Mucosa of gallbladder (tissue), 1 donor: ENCODE results near the gene TSHZ2. TPM values are rescaled to one million over a fixed set of nuclear protein-coding genes. Genes with fewer than 3 reads are reported as not detected.

ENCODE experiments used
- DNase-seq: peaks from one replicate; pipeline ENCODE4 v3.0.0-alpha.2; 2020; ENCODE audit warnings: low spot score
- total RNA-seq: library from RNA; stranded (reverse); gene quantifications from one replicate; pipeline ENCODE4 v1.2.1, GENCODE V29; 2021
- donor health status: DM: no; HTN: no; CAD: no.

The TSHZ2 gene
- total RNA-seq, 1 donor from 2014 or later, result 42.9 TPM

DNA sequence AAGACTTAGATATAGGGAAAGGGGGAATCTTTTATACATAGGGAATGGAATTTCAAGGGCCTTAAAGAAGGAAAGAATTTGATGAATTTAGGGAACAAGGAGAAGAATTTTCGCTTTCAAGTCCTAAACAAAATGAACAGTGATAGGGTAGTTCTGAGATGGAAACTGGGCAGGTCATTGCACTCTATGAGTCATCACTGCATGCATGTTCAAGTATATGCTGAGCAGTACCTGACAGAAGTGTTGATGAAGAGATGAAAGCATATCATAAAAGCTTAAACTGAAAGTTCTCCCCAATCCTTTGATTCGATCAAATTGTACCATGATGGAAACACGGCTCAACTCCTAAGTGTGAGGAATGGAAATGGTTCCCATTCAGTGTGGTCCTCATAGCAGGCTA is 271.0 kb downstream of the TSHZ2 start:
- no peak for DNase-seq

GRCh38 chr20:53244711-53245110 is 272.6 kb downstream of the TSHZ2 start:
- no peak for DNase-seq

- no peak for DNase-seq
Measured at GRCh38 chr20:53245574-53245973, 273.4 kb downstream of the TSHZ2 start.

GRCh38 chr20:53247468-53248103 is 275.4 kb downstream of the TSHZ2 start:
- DNase-seq, result no peak

GRCh38 chr20:53250456-53250855 is 278.3 kb downstream of the TSHZ2 start:
- DNase-seq, result no peak

DNA sequence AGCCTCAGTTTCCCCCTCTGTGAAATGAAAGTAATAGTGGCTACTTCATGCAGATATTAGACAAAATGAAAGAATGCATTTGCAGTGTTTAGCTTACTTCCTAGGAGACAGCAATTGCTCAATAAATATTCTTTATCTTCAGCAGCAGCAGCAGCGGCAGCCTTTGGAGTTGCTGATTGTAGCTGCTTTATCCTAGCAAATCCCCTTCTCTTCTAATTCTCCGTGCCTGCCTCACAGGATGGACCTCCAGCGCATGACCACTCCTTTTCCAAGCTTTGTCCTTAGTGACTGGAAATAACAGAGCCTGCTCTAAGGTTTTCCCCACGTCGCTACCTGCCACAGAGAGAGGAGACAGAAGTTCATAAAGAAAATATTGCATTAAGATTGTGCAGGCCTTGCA is 279.8 kb downstream of the TSHZ2 start:
- no peak for DNase-seq

- no peak for DNase-seq
Measured at GRCh38 chr20:53253668-53254067, 281.5 kb downstream of the TSHZ2 start.

DNA sequence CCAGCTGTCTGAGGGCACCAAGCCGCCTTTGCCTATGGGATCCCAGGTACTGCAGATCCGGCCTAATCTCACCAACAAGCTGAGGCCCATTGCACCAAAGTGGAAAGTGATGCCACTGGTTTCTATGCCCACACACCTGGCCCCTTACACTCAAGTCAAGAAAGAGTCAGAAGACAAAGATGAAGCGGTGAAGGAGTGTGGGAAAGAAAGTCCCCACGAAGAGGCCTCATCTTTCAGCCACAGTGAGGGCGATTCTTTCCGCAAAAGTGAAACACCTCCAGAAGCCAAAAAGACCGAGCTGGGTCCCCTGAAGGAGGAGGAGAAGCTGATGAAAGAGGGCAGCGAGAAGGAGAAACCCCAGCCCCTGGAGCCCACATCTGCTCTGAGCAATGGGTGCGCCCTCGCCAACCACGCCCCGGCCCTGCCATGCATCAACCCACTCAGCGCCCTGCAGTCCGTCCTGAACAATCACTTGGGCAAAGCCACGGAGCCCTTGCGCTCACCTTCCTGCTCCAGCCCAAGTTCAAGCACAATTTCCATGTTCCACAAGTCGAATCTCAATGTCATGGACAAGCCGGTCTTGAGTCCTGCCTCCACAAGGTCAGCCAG is 283.0 kb downstream of the TSHZ2 start:
- DNase-seq, result no peak

- DNase-seq, result no peak
Measured at GRCh38 chr20:53258741-53259140, 286.6 kb downstream of the TSHZ2 start.

- no peak for DNase-seq
Measured at GRCh38 chr20:53260168-53260567, 288.0 kb downstream of the TSHZ2 start.

- DNase-seq, result no peak
Measured at GRCh38 chr20:53260591-53260990, 288.4 kb downstream of the TSHZ2 start.

- DNase-seq, result no peak
Measured at GRCh38 chr20:53262365-53262764, 290.2 kb downstream of the TSHZ2 start.

- no peak for DNase-seq
Measured at GRCh38 chr20:53263554-53264438, 291.6 kb downstream of the TSHZ2 start.

DNA sequence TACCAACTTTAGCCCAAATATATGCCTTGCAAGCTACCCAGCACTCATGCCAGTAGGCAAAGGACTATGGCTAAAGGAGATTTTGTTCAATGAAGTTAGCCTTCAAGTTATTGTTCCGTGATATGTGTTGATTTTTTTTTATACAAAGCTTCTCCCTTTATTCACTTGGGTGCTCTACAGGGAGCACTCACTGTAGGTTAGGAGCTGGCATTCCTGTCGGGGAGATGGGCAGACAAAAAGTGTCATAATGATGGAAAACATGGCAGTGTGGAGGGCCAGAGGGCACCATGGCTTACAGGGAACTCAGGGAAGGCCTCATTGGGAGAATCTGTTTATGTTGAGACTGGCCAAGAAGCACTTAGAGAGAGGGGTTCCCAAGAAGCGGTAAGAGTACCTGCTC is 292.4 kb downstream of the TSHZ2 start:
- no peak for DNase-seq

DNA sequence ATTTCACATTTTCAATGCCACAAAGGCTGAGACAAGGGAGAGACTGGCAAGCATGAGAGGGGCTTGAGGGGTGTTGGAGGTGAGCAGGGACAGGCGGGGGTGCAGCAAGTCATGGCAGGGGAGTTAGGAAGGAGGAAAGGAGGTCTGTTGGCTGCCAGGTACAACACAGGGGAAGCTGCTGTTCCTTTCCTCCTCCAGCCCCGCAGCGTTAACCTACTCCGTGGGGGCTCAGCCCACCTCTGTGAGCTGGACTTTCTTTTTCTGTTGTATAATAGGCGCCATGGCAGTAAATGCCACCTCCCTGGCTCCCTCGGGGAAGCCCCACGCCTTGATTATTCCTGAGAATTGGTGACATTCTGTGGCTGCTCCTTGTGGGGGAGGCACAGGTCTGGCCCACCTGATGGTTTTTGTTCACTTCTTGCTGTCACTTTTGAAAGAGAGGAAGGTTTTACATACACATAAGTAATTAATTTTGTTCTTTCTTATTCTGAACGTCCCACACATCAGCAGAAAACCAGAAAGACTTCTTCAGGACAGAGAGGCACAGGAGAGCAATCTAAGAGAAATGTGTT is 293.2 kb downstream of the TSHZ2 start:
- DNase-seq, result no peak

DNA sequence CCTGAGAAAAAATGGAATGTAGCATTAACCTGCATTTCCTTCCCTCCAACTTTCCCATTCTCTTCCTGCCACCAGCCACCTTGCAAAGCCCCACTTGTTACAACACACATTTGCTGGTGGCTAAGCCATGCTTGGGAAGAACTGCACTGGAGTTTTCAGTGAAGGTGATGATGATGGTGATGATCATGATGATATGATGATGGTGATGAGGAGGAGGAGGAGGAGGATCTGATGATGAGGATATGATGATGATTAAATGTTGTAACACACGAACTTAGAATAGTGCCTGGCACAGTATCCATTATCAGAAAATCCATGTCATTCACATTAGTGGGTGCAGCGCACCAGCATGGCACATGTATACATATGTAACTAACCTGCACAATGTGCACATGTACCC is 297.2 kb downstream of the TSHZ2 start:
- no peak for DNase-seq

DNA sequence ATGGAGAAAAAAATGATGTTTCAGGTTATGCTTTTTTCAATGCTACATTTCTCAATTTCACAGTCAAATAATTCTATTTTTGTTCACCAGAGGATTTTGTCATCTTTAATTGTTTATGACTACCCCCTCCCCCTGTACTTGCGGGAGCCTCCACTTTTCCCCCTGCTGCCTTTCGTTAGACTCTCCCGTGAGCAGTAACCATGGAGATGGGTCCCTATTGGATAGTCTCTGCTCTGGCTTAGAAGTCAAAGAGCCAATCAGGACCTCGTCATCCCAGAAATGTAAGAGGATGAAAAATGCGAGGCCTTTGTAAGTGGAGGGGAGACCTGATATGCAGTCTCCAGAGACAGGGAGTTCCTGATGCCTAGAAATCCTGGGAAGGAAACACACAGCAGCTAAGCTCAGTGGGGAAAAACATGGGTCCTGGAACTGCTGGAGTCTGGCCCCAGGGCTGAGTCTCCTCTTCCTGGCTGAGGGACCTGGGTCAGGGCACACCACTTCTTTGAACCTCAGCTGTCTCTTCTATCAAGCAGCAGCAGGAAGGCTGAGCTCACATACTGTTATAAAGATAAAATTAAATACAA is 298.7 kb downstream of the TSHZ2 start:
- no peak for DNase-seq

- no peak for DNase-seq
Measured at GRCh38 chr20:53274365-53274764, 302.2 kb downstream of the TSHZ2 start.

- DNase-seq, result no peak
Measured at GRCh38 chr20:53274807-53275206, 302.6 kb downstream of the TSHZ2 start.

GRCh38 chr20:53276143-53276542 is 304.0 kb downstream of the TSHZ2 start:
- DNase-seq, result no peak

DNA sequence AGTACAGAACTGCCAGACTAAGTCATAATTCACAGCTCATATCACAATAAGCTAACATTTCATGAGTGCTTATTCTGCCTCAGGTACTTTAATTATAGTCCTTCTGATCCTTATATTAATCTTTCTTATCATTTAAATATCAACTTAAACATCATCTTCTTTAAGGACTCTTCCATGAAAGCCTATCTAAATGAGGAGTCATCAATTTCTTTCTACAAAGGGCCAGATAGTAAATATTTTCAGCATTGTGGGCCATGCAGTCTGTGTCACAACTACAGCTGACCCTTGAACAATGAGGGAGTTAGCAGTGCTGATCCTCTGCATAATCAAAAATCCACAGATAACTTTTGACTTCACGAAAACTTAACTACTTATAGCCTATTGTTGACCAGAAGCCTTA is 306.4 kb downstream of the TSHZ2 start:
- no peak for DNase-seq

GRCh38 chr20:53279735-53280134 is 307.6 kb downstream of the TSHZ2 start:
- no peak for DNase-seq
